Hepatocyte (in vitro differentiated cells): ENCODE data around the gene RAB22A.

Experiments used
- EZH2phosphoT487 ChIP-seq: fragments of 200-600 bp; sonication (generic); IDR thresholded peaks from one replicate; pipeline ENCODE4 v1.6.1; 2018; ENCODE audit warnings: antibody characterized with exemption, mild to moderate bottlenecking, low read depth, moderate library complexity; ENCODE audit not compliant: unreplicated experiment, severe bottlenecking
- TF ChIP-seq, protein P1 (sequence below): fragments of 200-600 bp; sonication (generic); IDR thresholded peaks from 2 replicates; pipeline ENCODE4 v1.5.1; 2016; ENCODE audit warnings: antibody characterized with exemption, mild to moderate bottlenecking; ENCODE audit not compliant: poor library complexity

DNA sequence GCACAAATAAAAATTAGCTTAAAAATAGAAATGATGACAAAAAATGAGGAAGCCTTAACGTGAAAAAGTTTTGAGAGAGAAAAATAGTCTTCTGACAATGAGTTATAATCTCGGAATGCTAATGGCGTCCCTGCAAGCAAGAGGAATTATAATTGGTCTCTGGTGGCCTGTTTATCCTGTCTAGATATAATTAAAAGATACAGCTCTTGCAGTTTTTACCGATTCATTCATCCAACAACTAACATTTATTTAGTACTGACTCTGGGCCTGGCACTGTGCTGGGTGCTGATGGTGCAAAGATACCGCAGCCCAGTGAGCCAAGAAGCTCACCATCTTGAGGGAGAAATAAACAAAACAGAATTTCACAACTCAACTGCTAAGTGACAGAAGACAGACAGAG is 49.5 kb upstream of the RAB22A start:
- TF ChIP-seq, protein P1, sequence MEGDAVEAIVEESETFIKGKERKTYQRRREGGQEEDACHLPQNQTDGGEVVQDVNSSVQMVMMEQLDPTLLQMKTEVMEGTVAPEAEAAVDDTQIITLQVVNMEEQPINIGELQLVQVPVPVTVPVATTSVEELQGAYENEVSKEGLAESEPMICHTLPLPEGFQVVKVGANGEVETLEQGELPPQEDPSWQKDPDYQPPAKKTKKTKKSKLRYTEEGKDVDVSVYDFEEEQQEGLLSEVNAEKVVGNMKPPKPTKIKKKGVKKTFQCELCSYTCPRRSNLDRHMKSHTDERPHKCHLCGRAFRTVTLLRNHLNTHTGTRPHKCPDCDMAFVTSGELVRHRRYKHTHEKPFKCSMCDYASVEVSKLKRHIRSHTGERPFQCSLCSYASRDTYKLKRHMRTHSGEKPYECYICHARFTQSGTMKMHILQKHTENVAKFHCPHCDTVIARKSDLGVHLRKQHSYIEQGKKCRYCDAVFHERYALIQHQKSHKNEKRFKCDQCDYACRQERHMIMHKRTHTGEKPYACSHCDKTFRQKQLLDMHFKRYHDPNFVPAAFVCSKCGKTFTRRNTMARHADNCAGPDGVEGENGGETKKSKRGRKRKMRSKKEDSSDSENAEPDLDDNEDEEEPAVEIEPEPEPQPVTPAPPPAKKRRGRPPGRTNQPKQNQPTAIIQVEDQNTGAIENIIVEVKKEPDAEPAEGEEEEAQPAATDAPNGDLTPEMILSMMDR = no peak
- no peak for TF ChIP-seq EZH2phosphoT487
